ENCODE data around the gene GRID1.

DNA sequence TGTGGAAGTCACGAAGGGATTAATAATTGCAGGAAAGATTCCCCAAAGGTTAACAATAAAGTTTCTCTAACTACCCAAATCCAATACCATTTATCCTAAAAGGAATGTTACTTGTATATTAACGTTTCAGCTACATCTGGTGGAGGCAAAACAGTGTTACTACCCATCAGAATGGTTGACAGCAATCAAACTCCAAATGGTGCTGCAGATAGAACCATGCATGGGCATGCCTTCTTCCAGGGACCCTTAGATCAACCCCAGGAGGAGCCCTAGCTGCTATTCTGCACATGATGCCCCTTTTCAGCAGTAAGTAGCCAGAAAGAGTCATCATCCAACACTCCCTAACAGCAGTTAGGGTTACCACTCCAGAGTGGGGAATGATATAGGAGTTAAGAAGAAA, 336.3 kb downstream of the GRID1 start:
- TF ChIP-seq, protein P1, sequence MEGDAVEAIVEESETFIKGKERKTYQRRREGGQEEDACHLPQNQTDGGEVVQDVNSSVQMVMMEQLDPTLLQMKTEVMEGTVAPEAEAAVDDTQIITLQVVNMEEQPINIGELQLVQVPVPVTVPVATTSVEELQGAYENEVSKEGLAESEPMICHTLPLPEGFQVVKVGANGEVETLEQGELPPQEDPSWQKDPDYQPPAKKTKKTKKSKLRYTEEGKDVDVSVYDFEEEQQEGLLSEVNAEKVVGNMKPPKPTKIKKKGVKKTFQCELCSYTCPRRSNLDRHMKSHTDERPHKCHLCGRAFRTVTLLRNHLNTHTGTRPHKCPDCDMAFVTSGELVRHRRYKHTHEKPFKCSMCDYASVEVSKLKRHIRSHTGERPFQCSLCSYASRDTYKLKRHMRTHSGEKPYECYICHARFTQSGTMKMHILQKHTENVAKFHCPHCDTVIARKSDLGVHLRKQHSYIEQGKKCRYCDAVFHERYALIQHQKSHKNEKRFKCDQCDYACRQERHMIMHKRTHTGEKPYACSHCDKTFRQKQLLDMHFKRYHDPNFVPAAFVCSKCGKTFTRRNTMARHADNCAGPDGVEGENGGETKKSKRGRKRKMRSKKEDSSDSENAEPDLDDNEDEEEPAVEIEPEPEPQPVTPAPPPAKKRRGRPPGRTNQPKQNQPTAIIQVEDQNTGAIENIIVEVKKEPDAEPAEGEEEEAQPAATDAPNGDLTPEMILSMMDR (IDR thresholded peaks at IDR 0.05), result no peak
- no peak for TF ChIP-seq POLR2A (IDR thresholded peaks at IDR 0.05)

Measured in thyroid gland (tissue), 4 donors.